GM21619 (cell line): ENCODE data around the gene RTN4IP1.

ENCODE experiments used
- ATAC-seq: cut with Tn5 transposase; IDR thresholded peaks from one replicate; pipeline ENCODE4 v1.9.1; 2021; ENCODE audit not compliant: unreplicated experiment

Gene RTN4IP1

GRCh38 chr6:106525107-106525881, 104.0 kb downstream of the RTN4IP1 start:
- ATAC-seq: peak; percentile 37

DNA sequence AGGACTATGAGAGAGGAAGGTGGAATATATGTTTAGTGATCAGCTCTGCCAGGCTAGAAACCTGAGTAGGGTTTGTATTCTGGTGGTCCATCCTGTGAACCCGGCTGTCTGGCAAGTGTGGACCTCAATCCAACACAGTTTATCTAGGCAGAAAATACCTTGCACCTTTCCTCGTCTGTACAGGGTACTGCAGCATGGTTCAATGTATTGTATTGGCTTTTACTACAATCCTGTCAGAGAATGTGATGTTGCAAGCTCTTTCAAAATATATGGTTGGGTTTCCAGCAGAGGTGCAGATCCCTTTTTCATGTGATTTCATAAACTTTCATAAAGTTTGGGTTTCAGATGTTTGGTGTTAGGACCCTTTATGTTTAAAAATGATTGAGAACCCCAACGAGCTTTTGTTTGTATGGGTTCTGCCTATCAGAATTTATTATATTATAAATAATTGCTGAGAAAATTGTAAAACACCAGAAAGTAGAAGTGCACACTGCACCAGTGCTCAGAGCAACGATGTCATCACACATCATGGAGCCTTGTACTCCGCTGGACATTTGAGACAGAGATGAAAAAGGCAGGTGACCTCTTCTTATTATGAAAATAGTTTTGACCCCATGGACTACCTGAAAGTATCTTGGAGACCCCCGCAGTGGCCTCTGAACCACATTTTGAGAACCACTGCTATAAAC, 106.6 kb downstream of the RTN4IP1 start:
- no peak for ATAC-seq
